Psoas muscle (tissue), 8 donors: Measurements from ENCODE around the gene PTPRG. TPM values are rescaled to one million over a fixed set of nuclear protein-coding genes. Genes with fewer than 3 reads are reported as not detected.

Experiments
- ATAC-seq, 4 donors: fragments of 200-7000 bp; cut with Tn5 transposase; one replicate each; pipeline ENCODE4 v1.9.1; 2020; ENCODE audit warnings: moderate library complexity in 3 of 4, mild to moderate bottlenecking in 2 of 4
- DNase-seq, 2 donors: peaks; one replicate each; pipeline ENCODE4 v3.0.0-alpha.2; 2020
- H3K27ac ChIP-seq: fragments of 200-600 bp; one replicate; pipeline ENCODE4 v1.8.0; 2022
- H3K27me3 ChIP-seq, 3 donors: fragments of 200-600 bp in 1 of 3; one replicate each; pipeline versions ENCODE4 v1.6.1 to v1.8.0; 2013 to 2022; ENCODE audit warnings: low read length in 2 of 3, mild to moderate bottlenecking in 2 of 3, moderate library complexity in 1 of 3; ENCODE audit not compliant: insufficient read depth in 3 of 3
- H3K36me3 ChIP-seq, 2 donors: fragments of 200-600 bp in 1 of 2; one replicate each; pipeline versions ENCODE4 v1.6.1 to v1.8.0; 2013 to 2022; ENCODE audit warnings: low read depth in 1 of 2, mild to moderate bottlenecking in 1 of 2, moderate library complexity in 1 of 2; ENCODE audit not compliant: insufficient read depth in 1 of 2
- H3K4me1 ChIP-seq: fragments of 200-600 bp; one replicate; pipeline ENCODE4 v1.8.0; 2022
- H3K4me3 ChIP-seq: fragments of 200-600 bp; one replicate; pipeline ENCODE4 v1.8.0; 2022; ENCODE audit warnings: mild to moderate bottlenecking
- H3K9me3 ChIP-seq: fragments of 200-600 bp; one replicate; pipeline ENCODE4 v1.8.0; 2022
- WGBS, 3 donors: extraction: QIAGEN DNeasy Blood & Tissue Kit; methylation state at CpG; one replicate each; pipeline versions ENCODE4 v1.1.6 to v1.1.7; 2013; 5-methylcytosine and 5-hydroxymethylcytosine counted together
- intact Hi-C, 2 donors: fragments of 100-400 bp; cut with DNase I; formaldehyde crosslinking; loops; one replicate each; pipeline versions ENCODE4 v1.11.0 to v1.14.2; 2022
- polyA plus RNA-seq, 3 donors: library from polyadenylated mRNA; stranded (reverse); fragments of 200-250 nt; gene quantifications; one replicate each; pipeline ENCODE4 v1.2.3, GENCODE V29; 2013
- total RNA-seq, 4 donors: library from RNA; stranded (reverse); fragmentation: NEBNext Ultra II Directional in 2 of 4; extraction: Animal tissue kit (Norgen Biotek cat#: 25700) in 2 of 4; gene quantifications; one replicate each; pipeline versions ENCODE4 v1.2.1 to v1.2.4, GENCODE V29; 2021 to 2023
- TF ChIP-seq, protein P1 (sequence below): fragments of 200-600 bp; IDR thresholded peaks from one replicate; pipeline ENCODE4 v1.8.0; 2022; ENCODE audit warnings: antibody characterized with exemption
- donor health status: healthy with polysubstance abuse.
- donor health status: DM: no; HTN: no; CAD: no; lungs with moderate emphysema.
- donor health status: Bipolar disorder and iron deficiency.
- donor health status: healthy.
- donor health status: DM: yes; HTN: yes; CAD: no.
- donor health status: DM: no; HTN: no; CAD: no.
- donor health status: DM: no; HTN: no; CAD: no.
- donor health status: DM: yes; HTN: yes; CAD: no.

The PTPRG gene
- total and polyA plus RNA-seq, 7 donors: 4.5 to 29.5 (median 12.6) TPM

- no peak overlapping the region for H3K27ac ChIP-seq
- peaks cover 3 to 13% of the 10 kb centered on the region in 2 donors for H3K36me3 ChIP-seq
- ATAC-seq (no peak), DNase-seq (no peak)
- no peaks in the 10 kb centered on the region for H3K9me3 ChIP-seq
- 74 to 95% (median 76%) methylated on average over 2 of the region's 2 CpGs for WGBS, 3 donors
- TF ChIP-seq, protein P1, sequence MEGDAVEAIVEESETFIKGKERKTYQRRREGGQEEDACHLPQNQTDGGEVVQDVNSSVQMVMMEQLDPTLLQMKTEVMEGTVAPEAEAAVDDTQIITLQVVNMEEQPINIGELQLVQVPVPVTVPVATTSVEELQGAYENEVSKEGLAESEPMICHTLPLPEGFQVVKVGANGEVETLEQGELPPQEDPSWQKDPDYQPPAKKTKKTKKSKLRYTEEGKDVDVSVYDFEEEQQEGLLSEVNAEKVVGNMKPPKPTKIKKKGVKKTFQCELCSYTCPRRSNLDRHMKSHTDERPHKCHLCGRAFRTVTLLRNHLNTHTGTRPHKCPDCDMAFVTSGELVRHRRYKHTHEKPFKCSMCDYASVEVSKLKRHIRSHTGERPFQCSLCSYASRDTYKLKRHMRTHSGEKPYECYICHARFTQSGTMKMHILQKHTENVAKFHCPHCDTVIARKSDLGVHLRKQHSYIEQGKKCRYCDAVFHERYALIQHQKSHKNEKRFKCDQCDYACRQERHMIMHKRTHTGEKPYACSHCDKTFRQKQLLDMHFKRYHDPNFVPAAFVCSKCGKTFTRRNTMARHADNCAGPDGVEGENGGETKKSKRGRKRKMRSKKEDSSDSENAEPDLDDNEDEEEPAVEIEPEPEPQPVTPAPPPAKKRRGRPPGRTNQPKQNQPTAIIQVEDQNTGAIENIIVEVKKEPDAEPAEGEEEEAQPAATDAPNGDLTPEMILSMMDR: no peak
- no peaks in the 10 kb centered on the region for H3K4me1 ChIP-seq
- H3K4me3 ChIP-seq: no peak overlapping the region
- intact Hi-C loops: no loop called here
- no peaks in the 10 kb centered on the region for H3K27me3 ChIP-seq
These were observed 694.4 kb downstream of the PTPRG start for GRCh38 chr3:62255758-62256157.

DNA sequence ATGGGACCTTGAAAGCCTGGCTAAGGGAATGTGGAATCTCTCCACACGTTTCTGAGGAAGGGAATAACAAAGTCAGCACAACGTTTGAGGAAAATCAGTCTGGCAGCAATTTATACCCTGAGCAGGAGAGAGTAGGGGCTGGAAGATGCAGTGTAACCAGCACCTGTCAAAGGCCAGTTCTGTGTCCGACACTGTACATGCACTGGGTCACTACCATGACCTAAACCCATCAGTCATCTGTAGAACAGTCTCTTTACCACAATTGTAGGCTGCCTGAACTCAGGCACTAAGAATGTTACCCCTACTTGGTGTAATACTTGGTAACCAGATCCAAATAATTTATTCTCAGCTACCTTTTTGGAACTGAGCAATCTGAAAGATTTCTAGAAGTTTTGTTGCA is 698.6 kb downstream of the PTPRG start:
- 58 to 74% (median 68%) methylated on average over 3 of the region's 3 CpGs for WGBS, 3 donors
- TF ChIP-seq, protein P1: no peak
- no peaks in the 10 kb centered on the region for H3K27me3 ChIP-seq
- no peak for ATAC-seq
- H3K9me3 ChIP-seq: no peaks in the 10 kb centered on the region
- no peak overlapping the region for H3K27ac ChIP-seq
- H3K4me3 ChIP-seq: no peak overlapping the region
- intact Hi-C loops: no loop called here
- DNase-seq: no peak
- H3K36me3 ChIP-seq: peaks cover 3 to 33% of the 10 kb centered on the region in 2 donors
- H3K4me1 ChIP-seq: no peaks in the 10 kb centered on the region

GRCh38 chr3:62260655-62261054 is 699.3 kb downstream of the PTPRG start:
- Histone ChIP-seq H3K4me1 (no peaks in the 10 kb centered on the region), H3K36me3 (peaks cover 3 to 38% of the 10 kb centered on the region in 2 donors), H3K9me3 (no peaks in the 10 kb centered on the region), H3K27ac (no peak overlapping the region), H3K4me3 (no peak overlapping the region), H3K27me3 (no peaks in the 10 kb centered on the region)
- 89 to 95% (median 93%) methylated on average over 1 of the region's 1 CpG for WGBS, 3 donors
- intact Hi-C loops: no loop called here
- TF ChIP-seq, protein P1: no peak
- ATAC-seq (no peak), DNase-seq (no peak)

GRCh38 chr3:62261121-62261520 is 699.8 kb downstream of the PTPRG start:
- 75 to 80% (median 78%) methylated on average over 3 of the region's 3 CpGs for WGBS, 3 donors
- Histone ChIP-seq H3K9me3 (no peaks in the 10 kb centered on the region), H3K27ac (no peak overlapping the region)

DNA sequence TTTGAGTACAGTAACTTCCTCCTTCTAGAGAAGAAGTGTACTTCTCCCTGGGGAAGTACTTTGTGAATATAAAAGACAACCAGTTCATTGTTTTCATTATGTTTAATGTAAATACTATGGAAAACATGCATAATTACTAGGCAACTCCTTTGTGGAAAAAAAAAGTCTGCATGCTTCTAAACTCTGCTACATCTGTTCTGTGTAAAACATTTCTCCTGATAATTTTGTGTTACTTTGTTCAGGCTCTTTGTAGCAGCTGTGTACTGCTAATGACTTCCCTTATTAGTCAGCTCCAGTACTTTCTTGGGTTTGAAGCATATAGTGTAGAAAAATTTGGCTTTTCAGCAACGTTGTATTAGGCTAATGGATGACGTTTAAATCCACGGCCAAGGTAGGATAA is 700.4 kb downstream of the PTPRG start:
- ATAC-seq: no peak

More at GRCh38 chr3:62261121-62261520, 699.8 kb downstream of the PTPRG start:
- H3K4me1 ChIP-seq: no peaks in the 10 kb centered on the region
- H3K36me3 ChIP-seq: peaks cover 3 to 34% of the 10 kb centered on the region in 2 donors
- ATAC-seq (no peak), DNase-seq (no peak)
- TF ChIP-seq, protein P1: no peak
- no peaks in the 10 kb centered on the region for H3K27me3 ChIP-seq
- H3K4me3 ChIP-seq: no peak overlapping the region
- intact Hi-C loops: no loop called here

More for the DNA sequence above, 700.4 kb downstream of the PTPRG start:
- whole genome bisulfite sequencing, 3 donors: 82 to 83% (median 82%) methylated on average over 3 of the region's 3 CpGs
- TF ChIP-seq, protein P1: no peak
- no peak for DNase-seq
- Histone ChIP-seq H3K9me3 (no peaks in the 10 kb centered on the region), H3K36me3 (peaks cover 3 to 28% of the 10 kb centered on the region in 2 donors), H3K27ac (no peak overlapping the region), H3K4me1 (no peaks in the 10 kb centered on the region), H3K4me3 (no peak overlapping the region), H3K27me3 (no peaks in the 10 kb centered on the region)
- intact Hi-C loops: no loop called here
